Right ventricle myocardium superior (tissue), 1 donor: ENCODE data around the gene KCNC4. TPM values are rescaled to one million over a fixed set of nuclear protein-coding genes. Genes with fewer than 3 reads are reported as not detected.

Source experiments
- ATAC-seq: fragments of 200-7000 bp; cut with Tn5 transposase; one replicate; pipeline ENCODE4 v1.9.1; 2020; ENCODE audit warnings: mild to moderate bottlenecking; ENCODE audit not compliant: poor library complexity
- DNase-seq: peaks from one replicate; pipeline ENCODE4 v3.0.0-alpha.2; 2020
- intact Hi-C: fragments of 100-400 bp; cut with DNase I; formaldehyde crosslinking; loops from one replicate; pipeline ENCODE4 v1.11.2; 2022
- total RNA-seq: library from RNA; stranded (reverse); fragmentation: NEBNext Ultra II Directional; extraction: Animal tissue kit (Norgen Biotek cat#: 25700); gene quantifications from one replicate; pipeline ENCODE4 v1.2.1, GENCODE V29; 2021
- donor health status: DM: no; HTN: yes; CAD: no; lungs with severe emphysema.

The KCNC4 gene
- total RNA-seq, 1 donor from 2014 or later: 4.2 TPM

- intact Hi-C loops: loop anchor here (10.0 kb wide), 1 partner anchor 288 kb away; no protein-coding TSS in a partner anchor
- ATAC-seq (no peak), DNase-seq (no peak)
These were observed 3.7 kb upstream of the KCNC4 start for GRCh38 chr1:110206261-110206920.

DNA sequence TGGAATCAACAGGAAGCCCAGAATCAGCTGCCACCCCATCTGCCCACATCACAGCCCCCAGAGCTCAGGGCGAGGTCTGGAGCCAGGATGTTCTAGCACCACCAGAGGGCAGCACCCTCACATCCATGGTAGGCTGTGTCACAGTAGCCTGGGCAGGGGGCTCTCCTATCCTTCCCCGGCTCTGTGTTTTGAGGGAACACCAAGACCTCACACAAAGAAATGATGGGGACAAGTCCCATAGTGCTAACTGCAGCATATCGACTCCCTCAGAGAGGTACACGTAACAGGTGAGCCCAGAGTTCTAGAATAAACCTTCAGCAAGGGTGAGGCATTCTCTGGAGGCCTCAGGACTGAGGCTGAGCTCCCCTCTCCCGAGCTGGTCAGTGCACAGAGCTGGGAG lies 2.3 kb upstream of the KCNC4 start:
- DNase-seq (peak; percentile 80), ATAC-seq (peak; percentile 44)
- intact Hi-C loops: loop anchor here (2.0 to 10.0 kb wide), 2 partner anchors 105 to 287 kb away; no protein-coding TSS in a partner anchor

DNA sequence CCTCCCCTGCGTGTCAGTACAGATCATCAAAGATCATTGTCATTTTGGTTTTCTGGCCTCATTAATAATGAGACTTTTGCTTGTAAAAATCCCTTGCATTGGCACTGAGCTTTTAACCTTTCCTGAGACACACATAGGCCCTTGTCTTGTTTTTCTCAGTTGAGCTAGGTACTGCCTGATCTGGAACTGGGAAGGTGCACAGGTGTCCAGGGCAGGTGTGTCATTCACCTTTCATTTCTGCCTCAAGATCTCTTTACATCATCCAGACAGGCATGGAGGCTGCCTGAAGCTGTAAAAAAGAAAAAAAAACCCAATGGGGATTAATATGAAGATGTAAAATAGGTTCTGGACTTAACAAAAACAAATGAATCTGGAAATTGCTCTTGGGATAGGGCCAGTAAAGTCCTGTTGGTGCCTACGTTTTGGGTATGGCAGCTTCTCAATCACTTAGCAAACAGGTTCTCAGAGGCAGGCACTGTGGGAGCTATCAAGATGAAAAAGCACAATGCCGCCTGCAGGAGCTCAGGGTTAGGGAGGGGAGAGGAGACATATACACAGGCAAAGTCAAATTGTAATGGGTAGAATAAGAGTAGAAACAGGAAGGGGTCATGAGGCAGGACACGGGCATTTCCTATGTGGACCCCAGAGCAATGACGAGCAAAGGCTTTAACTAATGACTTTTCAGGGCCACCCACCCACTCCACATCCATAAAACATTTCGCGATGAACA lies 1.0 kb upstream of the KCNC4 start:
- intact Hi-C loops: loop anchor here (2.0 to 10.0 kb wide), 2 partner anchors 104 to 286 kb away; no protein-coding TSS in a partner anchor
- ATAC-seq (no peak), DNase-seq (no peak)

DNA sequence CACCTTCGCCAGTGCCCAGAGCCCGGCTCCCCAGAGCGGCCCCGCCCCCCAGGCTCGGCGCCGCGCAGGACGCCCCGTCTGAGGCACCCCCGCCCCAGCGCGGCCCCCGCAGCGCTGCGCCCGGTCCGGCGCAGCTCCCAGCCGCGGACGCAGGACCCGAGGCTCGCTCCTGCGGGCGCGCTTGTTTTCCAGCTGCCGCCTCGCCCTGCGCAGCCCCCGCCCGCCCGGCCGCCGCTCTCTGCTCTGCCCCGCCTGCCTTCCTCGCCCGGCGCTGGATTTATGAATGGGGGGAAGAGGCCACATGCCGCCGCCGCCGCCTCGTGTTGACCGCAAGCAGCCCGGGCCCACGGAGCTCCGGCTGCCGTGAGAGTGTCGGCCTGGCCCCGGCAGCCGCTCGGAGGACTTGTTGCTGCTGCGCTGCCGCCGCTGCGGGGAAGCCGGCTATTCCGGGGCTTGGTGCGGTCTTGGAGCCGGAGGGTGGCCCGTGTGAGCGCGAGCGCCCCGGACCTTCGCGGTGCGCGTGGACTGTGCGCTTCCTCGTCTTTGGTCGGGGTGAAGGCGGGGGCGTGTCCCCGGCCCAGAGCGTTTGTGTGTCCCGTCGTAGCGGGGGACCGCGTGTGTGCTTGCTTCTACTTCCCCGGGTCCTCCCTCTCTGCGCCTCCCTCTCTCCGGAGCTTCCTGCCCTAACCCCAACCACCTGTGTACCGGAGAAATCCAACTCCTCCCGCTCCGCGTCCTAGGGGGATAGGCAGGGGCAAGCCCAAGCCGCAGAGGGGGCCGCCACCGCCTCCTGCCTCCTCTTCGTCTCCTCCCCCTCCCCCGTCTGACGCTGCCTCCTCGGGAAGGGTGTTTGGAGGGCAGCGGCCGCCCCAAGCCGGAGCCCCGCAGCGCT lies 736 bp downstream of the KCNC4 start:
- DNase-seq (peak; percentile 65), ATAC-seq (peak; percentile 22)
- intact Hi-C loops: loop anchor here (5.0 kb wide), 1 partner anchor 51 kb away; no protein-coding TSS in a partner anchor

DNA sequence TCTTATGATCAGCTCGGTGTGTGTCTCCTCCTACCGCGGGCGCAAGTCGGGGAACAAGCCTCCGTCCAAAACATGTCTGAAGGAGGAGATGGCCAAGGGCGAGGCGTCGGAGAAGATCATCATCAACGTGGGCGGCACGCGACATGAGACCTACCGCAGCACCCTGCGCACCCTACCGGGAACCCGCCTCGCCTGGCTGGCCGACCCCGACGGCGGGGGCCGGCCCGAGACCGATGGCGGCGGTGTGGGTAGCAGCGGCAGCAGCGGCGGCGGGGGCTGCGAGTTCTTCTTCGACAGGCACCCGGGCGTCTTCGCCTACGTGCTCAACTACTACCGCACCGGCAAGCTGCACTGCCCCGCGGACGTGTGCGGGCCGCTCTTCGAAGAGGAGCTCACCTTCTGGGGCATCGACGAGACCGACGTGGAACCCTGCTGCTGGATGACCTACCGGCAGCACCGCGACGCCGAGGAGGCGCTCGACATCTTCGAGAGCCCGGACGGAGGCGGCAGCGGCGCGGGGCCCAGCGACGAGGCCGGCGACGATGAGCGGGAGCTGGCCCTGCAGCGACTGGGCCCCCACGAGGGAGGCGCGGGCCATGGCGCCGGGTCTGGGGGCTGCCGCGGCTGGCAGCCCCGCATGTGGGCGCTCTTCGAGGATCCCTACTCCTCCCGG lies 1.5 kb downstream of the KCNC4 start:
- ATAC-seq (no peak), DNase-seq (no peak)
- intact Hi-C loops: loop anchor here (5.0 kb wide), 1 partner anchor 51 kb away; no protein-coding TSS in a partner anchor

GRCh38 chr1:110212169-110213142 lies 2.3 kb downstream of the KCNC4 start:
- intact Hi-C loops: loop anchor here (5.0 kb wide), 1 partner anchor 50 kb away; no protein-coding TSS in a partner anchor
- DNase-seq (no peak), ATAC-seq (no peak)

- DNase-seq (no peak), ATAC-seq (no peak)
- intact Hi-C loops: loop anchor here (5.0 kb wide), 1 partner anchor 49 kb away; no protein-coding TSS in a partner anchor
These were observed 3.0 kb downstream of the KCNC4 start for GRCh38 chr1:110213143-110213540.

- ATAC-seq (no peak), DNase-seq (no peak)
These were observed 4.6 kb downstream of the KCNC4 start for GRCh38 chr1:110214454-110215404.

DNA sequence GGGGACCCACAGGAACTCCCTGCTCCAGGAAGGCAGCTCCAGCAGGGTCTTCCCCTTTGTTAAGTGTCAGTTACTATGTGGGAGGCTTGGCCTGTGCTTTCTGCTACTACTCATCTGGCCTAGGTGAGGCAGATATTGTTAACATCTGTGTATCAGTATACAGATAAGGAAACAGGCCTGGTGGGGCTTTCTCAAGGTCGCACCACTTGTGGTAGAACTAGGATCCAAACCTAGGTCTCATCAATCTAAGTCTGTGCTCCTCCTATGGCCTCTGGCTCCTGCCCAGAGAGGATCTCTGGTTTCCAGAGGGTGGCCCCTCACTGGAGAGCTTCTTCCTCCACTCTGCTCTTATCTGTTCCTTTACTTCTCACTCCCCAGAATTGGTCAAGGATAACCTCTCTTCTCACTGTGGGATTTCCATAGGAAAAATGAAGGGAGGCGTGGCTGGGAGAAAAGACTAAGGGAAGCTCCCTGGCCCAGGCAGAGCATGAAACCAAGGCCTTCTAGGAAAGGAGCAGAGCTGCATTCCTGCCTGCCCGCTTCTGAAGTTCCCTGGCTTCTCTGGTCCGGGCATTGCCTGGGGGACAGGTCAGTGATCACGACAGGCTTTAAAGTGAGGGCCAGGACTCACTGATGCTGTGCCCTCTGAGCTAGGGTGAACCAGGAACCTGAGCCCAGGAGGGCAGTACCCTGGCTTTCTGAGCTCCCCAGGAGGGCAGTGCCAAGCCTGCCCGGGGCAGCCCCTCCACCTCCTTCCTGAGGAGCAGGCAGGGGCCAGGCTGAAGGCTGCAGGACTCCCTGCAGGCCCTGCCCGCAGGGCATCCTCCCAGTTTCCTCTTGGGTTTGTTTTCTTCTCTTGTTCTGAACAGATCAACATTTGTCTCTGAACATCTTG lies 5.8 kb downstream of the KCNC4 start:
- DNase-seq (no peak), ATAC-seq (no peak)
- intact Hi-C loops: no loop called here

More at GRCh38 chr1:110214454-110215404, 4.6 kb downstream of the KCNC4 start:
- intact Hi-C loops: loop anchor here (5.0 kb wide), 1 partner anchor 48 kb away; no protein-coding TSS in a partner anchor

GRCh38 chr1:110216844-110217444 lies 6.8 kb downstream of the KCNC4 start:
- ATAC-seq: no peak
- intact Hi-C loops: no loop called here
- DNase-seq: no peak

- DNase-seq: no peak
- intact Hi-C loops: no loop called here
- ATAC-seq: no peak
These were observed 8.0 kb downstream of the KCNC4 start for GRCh38 chr1:110218137-110218536.

DNA sequence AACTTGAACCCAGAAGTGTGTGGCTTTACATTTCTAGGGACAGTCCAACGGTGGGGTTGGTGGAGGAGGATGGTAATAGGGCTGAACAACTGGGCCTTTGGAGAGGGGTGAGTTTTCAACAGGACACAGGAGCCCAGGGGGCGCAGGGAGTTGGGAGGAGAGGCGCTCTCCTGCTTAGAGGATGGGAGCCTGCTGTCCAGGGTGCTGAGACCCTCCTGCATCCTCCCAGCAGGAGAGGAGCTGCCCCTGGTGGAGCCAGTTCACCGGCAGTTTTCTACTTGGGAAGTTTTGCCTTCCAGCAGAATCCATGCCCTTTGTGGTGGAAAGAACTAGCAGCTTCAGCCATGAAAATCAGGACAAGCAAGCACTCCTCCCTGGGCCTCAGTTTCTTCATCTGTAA lies 8.6 kb downstream of the KCNC4 start:
- no peak for ATAC-seq
- intact Hi-C loops: no loop called here
- no peak for DNase-seq

DNA sequence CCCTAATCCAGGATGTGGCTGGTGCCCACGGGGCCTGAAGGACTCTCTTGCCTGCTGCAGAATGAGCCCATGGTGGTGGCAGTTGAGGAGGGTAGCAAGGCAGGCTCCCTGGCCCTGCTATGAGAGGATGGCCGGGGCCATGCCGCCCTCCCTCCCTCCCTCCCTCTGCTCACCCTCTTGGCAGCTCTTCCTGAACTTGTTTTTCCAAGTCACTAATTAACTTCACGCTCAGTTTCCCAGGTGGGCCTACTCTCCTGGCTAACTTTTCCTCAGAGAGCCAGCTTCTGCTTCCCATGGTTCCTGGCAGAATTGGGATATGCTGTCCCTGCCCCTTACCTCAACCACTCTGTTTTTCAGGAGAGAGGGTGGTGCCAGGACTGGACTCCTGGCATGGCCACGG lies 10.2 kb downstream of the KCNC4 start:
- ATAC-seq (no peak), DNase-seq (no peak)
- intact Hi-C loops: no loop called here

DNA sequence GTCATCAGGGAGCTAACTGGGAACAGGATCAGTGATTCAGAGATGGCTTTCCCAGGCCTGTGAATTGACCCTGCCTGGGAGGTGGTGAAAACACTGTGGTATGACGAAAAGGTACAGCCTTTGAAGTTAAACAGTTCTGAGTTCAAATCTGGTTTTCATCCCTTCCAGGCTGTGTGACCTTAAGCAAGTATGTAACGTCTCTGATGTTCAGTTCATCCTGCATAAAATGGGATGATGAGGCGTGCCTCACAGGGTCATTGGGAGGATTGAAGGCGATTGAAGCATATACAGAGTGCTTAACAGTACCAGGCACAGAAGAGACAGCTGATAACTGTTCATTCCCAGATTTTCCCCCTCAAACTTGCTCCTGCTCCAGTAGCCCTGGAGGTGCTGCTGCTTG lies 11.0 kb downstream of the KCNC4 start:
- ATAC-seq (no peak), DNase-seq (no peak)
- intact Hi-C loops: no loop called here

DNA sequence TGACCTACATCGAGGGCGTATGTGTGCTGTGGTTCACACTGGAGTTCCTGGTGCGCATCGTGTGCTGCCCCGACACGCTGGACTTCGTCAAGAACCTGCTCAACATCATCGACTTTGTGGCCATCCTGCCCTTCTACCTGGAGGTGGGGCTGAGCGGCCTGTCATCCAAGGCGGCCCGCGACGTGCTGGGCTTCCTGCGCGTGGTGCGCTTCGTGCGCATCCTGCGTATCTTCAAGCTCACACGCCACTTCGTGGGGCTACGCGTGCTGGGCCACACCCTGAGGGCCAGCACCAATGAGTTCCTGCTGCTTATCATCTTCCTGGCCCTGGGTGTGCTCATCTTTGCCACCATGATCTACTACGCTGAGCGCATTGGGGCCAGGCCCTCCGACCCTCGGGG lies 13.0 kb downstream of the KCNC4 start:
- intact Hi-C loops: no loop called here
- ATAC-seq (no peak), DNase-seq (no peak)
